ENCODE data around the gene RPL10A.
"Not testable (repeated sequence)": the region's sequence is repeated elsewhere in the genome, so short reads cannot be mapped to it uniquely, and the experiment has no call there.

Gene RPL10A

GRCh38 chr6:35468181-35468979 is at the start of gene RPL10A:
RPL10A (plus strand) TSS chr6:35468401; CDS start chr6:35468435, 34 bp downstream.
- peak; percentile 95 for DNase-seq

GRCh38 chr6:35419417-35419816 is 48.8 kb upstream of the RPL10A start:
- DNase-seq = no peak

DNA sequence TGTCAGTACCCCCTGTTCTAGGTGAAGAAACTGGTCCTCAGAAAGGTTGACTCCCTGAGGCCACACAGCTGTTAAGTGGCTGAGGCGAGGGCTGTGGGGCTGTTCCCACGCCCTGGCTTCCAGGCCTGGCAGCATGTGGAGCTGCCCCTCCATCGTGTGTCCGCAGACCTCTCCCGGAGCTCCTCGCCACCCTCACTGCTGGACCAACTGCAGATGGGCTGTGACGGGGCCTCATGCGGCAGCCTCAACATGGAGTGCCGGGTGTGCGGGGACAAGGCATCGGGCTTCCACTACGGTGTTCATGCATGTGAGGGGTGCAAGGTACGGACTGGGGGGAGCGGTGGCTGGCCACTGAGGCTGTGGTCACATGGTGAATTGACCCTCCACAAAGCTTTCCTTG is 48.2 kb upstream of the RPL10A start:
- DNase-seq = no peak

GRCh38 chr6:35425284-35425683 is 42.9 kb upstream of the RPL10A start:
- no peak for DNase-seq

DNA sequence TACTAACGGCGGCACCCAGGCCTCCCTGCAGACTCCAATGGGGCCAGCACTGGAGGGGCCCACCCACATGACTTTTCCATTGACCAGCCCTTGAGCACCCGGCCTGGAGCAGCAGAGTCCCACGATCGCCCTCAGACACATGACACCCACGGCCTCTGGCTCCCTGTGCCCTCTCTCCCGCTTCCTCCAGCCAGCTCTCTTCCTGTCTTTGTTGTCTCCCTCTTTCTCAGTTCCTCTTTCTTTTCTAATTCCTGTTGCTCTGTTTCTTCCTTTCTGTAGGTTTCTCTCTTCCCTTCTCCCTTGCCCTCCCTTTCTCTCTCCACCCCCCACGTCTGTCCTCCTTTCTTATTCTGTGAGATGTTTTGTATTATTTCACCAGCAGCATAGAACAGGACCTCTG is 42.1 kb upstream of the RPL10A start:
- no peak for DNase-seq

DNA sequence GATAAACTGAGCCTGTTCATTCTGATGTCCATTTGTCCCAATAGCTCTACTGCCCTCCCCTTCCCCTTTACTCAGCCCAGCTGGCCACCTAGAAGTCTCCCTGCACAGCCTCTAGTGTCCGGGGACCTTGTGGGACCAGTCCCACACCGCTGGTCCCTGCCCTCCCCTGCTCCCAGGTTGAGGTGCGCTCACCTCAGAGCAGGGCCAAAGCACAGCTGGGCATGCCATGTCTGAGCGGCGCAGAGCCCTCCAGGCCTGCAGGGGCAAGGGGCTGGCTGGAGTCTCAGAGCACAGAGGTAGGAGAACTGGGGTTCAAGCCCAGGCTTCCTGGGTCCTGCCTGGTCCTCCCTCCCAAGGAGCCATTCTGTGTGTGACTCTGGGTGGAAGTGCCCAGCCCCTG is 40.8 kb upstream of the RPL10A start:
- DNase-seq = no peak

GRCh38 chr6:35427851-35428321 is 40.3 kb upstream of the RPL10A start:
- no peak for DNase-seq

DNA sequence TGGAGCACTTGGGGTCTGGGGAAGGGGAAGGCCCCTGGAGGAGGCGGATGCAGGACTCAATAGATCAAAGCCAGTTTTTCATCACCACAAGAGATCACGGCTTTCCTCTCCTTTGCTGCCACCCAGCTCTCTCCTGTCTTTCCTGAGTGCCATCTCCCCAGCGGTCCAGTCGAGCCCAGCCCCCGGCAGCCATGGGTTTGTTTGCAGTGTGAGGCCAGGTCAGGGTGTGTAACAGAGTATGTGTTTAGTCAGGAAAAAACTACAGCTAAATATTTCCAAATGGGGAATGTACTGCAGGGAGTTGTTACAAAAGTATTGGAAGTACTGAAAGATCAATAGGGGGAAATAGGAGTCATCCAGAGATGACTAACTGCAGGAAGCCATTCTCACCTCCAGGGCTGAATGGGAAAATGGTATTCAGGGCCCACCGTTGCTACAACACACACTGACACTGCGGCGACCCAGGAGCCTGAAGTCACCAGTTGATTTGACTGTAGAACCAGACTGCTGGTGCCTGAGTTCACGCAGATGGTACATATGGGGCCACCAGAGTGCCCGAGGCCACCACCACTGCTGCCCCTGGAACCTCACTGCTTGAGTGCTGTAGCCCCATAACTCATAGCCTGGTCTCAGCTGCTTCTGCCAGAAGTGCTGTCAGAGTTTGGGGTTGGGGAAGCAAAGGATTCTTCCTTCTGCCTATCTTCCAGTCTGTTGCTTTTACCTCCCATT is 39.6 kb upstream of the RPL10A start:
- DNase-seq = no peak

- no peak for DNase-seq
Observed at GRCh38 chr6:35429463-35429862, 38.7 kb upstream of the RPL10A start.

- DNase-seq = no peak
Observed at GRCh38 chr6:35432291-35432690, 35.9 kb upstream of the RPL10A start.

DNA sequence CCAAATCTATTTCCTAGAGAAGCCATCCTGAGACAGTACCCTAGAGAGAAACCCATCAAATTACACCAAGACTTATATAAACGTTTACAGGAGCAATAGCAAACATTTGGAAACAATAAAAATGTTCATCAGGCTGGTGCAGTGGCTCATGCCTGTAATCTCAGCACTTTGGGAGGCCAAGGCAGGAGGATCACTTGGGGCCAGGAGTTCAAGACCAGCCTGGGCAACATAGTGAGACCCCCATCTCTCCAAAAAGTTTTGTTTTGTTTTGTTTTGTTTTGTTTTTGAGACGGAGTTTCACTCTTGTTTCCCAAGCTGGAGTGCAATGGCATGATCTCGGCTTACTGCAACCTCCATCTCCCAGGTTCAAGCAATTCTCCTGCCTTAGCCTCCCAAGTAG is 35.5 kb upstream of the RPL10A start:
- not testable (repeated sequence) for DNase-seq

DNA sequence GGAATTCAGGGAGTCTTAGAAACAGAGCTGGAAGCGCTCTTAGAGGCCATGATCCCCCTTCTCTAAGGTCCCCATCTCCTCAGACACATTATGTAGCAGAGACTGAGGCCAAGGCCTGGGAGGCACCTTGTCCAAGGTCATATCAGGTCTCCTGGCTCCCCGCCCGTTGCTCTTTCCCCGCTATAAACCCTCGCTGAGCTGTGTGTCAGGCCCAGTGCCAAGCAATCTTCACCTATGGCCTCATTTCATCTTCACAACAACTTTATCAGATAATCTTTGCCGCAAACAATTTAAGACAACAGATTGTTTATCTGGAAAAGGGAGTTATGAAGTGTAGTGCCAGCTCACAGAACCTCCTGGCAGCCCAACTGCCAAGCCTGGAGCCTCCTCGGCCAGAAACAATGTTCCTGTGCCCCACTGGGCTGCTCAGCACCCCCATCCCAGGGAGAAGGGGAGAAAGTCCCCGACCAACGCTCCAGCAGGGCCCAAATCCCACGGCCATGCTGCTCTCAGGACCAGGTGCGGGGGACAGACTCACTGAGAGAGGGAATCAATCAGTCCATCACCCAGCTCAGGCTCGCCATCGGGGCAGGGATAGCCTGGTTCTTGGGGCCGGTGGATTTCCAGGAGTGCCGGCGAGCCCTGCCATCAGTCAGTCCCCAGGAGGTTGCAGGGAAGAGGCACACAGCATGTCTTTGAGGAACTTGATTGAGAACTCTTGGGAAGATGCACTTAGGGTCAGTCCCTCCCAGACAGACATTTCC is 32.9 kb upstream of the RPL10A start:
- peak; percentile 29 for DNase-seq

GRCh38 chr6:35436071-35436857 is 31.9 kb upstream of the RPL10A start:
- no peak for DNase-seq

- DNase-seq = not testable (repeated sequence)
Observed at GRCh38 chr6:35438378-35439065, 29.7 kb upstream of the RPL10A start.

GRCh38 chr6:35439308-35439707 is 28.9 kb upstream of the RPL10A start:
- no peak for DNase-seq

DNA sequence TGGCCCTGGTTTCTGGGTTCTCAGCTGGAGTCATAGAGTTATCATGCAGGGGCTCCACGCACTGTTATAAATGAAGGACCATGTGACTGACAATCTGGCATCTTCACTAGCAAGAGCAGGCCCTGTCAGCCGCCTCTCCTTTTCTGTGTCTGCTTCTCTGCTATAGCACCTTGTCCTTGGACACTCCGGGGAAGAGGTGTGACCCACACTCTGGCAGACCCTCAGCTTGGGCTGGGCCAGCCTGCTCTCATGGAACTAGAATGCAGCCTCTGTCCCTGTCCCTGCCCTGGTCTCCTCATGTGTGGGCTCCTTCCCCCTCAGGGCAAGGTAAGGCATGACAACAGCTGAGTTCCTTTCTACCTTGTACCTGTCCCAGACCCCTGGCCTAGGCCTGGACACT is 27.0 kb upstream of the RPL10A start:
- no peak for DNase-seq

DNA sequence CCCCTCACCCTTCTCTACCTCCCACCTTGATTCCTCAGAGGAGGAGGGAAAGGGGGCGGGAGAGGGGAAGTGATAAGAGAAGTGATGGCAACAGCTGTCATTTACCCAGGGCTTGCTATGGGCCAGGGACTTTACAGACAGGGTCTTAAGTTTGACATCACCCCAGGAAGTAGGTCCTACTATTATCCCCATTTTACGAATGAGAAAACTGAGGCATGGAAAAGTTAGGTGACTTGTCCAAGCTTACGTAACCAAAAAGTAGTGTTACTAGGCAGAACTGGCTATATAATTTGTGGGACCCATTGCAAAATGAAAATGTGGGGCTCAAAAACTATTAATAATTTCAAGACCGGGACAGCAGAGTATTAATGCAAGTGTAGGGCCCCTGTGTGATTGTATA is 26.6 kb upstream of the RPL10A start:
- DNase-seq = no peak

GRCh38 chr6:35442693-35443092 is 25.5 kb upstream of the RPL10A start:
- DNase-seq = no peak

GRCh38 chr6:35443341-35444030 is 24.7 kb upstream of the RPL10A start:
- DNase-seq = no peak

GRCh38 chr6:35445691-35446090 is 22.5 kb upstream of the RPL10A start:
- DNase-seq = no peak

- DNase-seq = peak; percentile 77
Observed at GRCh38 chr6:35448191-35448590, 20.0 kb upstream of the RPL10A start.
